HG03354 (cell line): ENCODE results near the gene TRAP1.

Experiments used
- ATAC-seq: cut with Tn5 transposase; IDR thresholded peaks from one replicate; pipeline ENCODE4 v1.9.1; 2021; ENCODE audit warnings: mild to moderate bottlenecking; ENCODE audit not compliant: unreplicated experiment, poor library complexity, severe bottlenecking

The TRAP1 gene

GRCh38 chr16:3738128-3738527 lies 20.8 kb upstream of the TRAP1 start:
- ATAC-seq, result no peak

DNA sequence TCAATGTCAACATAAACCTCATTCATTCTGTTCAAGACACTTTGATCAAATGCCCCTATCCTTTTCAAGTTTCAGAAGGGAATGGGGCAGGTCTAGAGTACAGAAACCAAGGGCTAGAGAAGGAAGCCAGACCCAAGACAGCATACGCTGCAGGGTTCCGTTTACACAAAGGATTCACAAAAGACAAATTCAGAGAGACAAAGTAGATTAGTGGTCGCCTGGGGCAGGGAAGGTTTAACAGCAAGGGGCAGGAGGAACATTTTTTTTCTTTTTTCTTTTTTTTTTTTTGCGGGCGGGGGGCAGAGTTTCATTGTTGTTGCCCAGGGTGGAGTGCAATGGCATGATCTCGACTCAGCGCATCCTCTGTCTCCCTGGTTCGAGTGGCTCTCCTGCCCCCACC lies 19.9 kb upstream of the TRAP1 start:
- no peak for ATAC-seq

- no peak for ATAC-seq
Observed at GRCh38 chr16:3736116-3736515, 18.8 kb upstream of the TRAP1 start.

GRCh38 chr16:3735541-3735940 lies 18.2 kb upstream of the TRAP1 start:
- ATAC-seq, result no peak

DNA sequence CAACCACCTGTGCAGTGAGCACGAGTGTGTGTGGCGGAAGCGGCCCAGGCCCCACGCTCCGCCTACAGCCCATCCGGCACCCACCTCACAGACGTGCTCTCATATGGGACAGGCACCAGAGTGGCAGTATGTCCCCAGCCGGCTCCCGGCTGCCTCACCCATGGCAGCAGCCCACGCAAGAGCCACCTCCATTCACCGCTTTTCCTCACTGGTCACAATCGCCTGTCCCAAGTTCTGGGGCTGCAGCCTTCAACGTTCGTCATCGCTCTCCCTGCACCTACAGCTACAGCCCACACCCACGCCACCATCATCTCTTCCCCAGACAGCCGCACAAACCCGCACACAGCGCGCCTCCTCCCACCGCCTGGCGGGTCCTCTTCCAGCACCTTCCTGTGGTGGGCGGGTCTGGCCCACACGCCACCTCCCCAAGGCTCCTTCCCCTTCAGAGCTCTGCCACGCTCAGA lies 17.5 kb upstream of the TRAP1 start:
- no peak for ATAC-seq

GRCh38 chr16:3734084-3734757 lies 16.9 kb upstream of the TRAP1 start:
- ATAC-seq, result no peak

DNA sequence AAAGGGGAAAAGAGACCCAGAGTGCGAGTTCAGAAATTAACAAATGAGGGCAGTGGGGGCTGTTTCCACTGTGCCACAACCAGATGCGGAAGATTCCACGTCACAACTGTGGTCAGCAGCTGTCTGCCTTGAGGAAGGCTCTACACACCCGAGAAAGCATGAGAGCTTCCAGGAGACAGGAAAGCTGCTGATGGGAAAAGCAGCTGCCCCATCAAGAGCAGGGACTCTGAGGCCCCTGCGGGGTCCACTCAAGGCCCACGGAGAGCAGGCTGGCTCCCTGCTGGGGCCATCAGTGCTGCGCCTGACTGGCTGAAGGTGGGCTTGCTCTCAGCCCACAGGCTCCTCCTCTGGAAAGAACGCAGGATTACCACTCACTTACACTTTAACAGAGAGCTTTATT lies 14.8 kb upstream of the TRAP1 start:
- ATAC-seq, result no peak

DNA sequence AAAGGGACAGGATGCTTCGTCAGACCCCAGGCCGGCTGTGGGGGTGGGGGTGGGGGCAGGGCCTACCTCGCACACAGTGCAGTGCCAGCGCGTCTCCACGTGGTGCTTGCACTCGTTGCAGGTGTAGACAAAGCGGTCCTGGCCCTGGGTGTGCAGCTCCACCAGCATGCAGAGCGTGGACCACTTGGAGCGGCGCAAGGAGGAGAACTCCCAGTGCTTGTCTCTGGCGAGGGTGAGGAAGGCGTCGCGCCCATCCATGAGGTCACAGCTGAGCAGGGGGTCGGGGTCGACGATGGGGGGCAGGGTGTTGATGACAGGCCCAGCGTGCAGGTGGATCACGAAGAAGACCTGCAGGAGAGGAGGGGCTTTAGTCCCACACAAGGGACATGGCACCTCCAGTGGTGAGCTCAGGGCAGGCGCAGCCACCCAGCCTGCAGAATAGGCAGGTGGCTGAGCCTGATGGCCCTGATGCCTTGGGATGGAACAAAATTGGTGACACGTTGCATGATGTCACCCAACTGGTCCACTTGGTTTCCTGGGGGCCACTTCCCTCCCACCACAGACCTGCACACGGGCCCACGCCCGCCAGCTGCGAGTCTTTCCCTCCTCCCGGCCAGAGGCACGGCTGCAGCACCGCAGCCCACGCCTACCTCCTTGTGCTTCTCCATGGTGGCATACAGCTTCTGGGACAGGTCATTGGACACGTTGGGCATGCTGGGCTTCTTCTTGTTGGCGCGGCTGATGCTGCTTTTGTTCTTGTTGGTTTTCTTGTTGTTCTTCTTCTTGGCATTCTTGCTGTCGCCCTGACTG lies 14.0 kb upstream of the TRAP1 start:
- ATAC-seq, result no peak

DNA sequence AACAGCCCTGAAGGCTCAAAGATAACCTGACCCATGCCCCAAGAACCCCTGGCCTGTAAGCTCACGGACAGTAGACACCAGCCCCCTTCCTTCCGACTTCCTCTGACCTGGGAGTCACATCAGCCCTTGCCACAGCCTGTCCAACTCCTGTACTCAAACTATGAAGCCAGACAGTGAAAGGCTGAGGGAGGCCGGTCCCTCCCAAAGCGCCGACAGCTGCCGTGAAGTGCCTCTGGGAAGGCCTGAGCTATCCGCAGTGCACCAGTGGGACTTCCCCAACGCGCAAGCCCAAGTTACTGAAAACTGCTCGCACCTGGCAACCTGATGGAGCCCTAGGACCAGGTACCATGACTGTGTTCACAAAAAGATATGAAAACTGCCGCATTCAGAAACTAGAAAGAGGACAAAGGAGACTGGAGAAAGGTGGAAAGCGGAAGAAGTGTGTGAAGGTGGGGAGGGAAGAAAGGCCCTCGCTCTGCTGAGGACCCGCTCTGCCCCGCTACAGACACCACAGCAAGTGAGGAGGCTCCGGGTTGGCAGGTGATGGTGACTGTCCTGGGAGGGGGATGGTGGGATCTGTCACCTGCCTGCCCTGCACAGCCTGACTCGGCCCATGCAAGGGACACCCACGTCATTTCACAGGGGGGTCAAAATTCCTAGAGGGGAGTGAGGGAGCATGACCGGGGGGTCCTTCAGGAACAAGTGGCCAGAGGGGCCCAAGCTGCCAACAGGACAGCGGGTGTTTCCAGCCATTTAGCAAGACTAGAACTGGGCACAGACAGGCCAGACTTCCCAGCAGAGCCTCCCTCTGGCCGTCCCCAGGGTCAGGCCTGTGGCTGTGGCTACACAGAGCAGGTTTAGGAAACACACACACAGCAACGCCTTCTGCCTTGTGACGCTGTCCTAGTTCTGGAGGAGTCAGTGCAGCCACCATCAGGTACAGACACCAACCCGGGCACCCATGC lies 13.1 kb upstream of the TRAP1 start:
- ATAC-seq, result no peak

GRCh38 chr16:3729161-3730112 lies 12.1 kb upstream of the TRAP1 start:
- no peak for ATAC-seq

DNA sequence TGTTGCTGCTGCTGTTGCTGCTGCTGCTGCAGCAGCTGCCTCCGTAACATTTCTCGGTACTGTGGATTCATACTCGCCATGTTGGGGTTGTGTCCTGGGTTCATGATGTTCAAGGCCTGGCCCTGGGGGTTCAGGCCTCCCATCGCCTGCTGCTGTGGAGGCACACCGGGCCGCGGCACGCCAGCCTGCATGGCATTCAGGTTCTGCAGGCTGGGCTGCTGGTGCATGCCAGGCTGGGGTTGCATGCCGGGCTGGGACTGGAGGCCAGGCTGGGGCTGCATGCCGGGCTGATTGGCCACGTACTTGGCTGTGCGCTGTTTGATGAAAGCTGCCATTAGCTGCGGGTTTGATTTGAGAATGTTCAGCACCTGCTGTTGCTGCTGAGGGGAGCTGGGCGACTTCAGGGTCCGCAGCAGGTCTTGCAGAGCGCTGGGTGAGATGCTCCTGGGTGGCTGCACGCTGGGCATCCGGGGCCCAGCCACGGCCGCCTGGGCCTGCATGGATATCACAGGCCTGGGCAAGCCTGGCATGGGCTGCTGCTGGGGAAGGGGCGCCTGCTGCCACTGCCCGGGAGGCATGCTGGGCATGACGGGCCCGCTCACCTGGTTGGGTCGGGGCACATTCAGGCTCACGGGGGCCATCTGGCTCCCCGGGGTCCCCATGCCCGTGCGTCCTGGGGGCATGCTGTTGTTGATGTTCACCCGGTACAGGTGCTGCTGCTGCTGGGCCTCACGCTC lies 11.3 kb upstream of the TRAP1 start:
- ATAC-seq, result no peak

- ATAC-seq, result no peak
Observed at GRCh38 chr16:3727806-3728381, 10.6 kb upstream of the TRAP1 start.

GRCh38 chr16:3726021-3726687 lies 8.8 kb upstream of the TRAP1 start:
- ATAC-seq, result no peak

GRCh38 chr16:3725276-3725675 lies 8.0 kb upstream of the TRAP1 start:
- ATAC-seq, result no peak

GRCh38 chr16:3722508-3722907 lies 5.2 kb upstream of the TRAP1 start:
- no peak for ATAC-seq

DNA sequence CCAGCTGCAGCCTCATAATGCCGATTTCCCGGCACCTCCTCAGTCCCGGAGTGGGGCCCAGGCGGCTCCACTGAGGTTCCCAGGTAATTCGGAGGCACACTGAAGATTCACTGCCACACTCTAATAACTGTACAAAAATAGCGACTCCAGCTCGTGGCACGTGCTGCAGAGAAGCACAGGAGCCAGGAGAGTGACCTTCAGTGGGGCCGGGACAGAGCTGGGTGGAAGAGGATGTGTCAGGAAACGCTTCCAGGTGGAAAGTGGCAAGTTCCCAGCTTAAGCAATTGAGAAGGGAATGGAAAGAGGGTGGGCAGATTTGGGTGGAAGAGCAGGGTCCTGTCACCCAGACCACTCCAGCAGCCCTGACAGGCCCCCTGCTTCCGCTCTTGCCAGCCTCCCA lies 3.1 kb upstream of the TRAP1 start:
- ATAC-seq, result no peak

GRCh38 chr16:3718628-3719027 lies 1.3 kb upstream of the TRAP1 start:
- ATAC-seq, result no peak

DNA sequence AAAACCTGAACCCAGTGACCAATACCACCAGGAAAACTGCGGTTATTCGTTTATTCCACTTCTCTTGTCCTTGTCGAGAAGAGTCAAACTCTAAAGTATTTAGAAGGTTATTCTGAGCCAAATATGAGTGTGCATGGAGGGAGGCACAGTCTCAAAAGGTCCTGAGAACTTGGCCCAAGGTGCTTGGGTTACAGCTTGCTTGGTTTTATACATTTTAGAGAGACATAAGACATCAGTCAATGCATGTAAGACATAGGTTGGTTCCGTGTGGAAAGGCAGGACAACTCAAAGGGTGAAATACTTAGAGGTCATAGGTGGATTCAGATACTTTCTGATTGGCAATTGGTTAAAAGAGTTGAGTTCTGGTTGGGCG lies 681 bp upstream of the TRAP1 start:
- ATAC-seq, result no peak
